OCI-LY1 (cell line): ENCODE results near the gene HPSE2.
"Not testable (repeated sequence)": the region's sequence is repeated elsewhere in the genome, so short reads cannot be mapped to it uniquely, and the experiment has no call there.

Source experiments
- H2AFZ ChIP-seq: fragments of 200-600 bp; sonication (generic), shearing (Covaris generic); 2 replicates; pipeline ENCODE4 v1.6.0; 2014; ENCODE audit warnings: antibody characterized with exemption, mild to moderate bottlenecking, low read length
- H3F3A ChIP-seq: fragments of 200-600 bp; sonication (generic), shearing (Covaris generic); 2 replicates; pipeline ENCODE4 v1.6.0; 2014; ENCODE audit warnings: mild to moderate bottlenecking, antibody characterized with exemption, low read length, moderate library complexity; ENCODE audit not compliant: insufficient read depth
- H3K27ac ChIP-seq: fragments of 200-600 bp; sonication (generic); 2 replicates; pipeline ENCODE4 v1.5.1; 2014; ENCODE audit warnings: low read length, mixed run types, mild to moderate bottlenecking, low read depth; ENCODE audit not compliant: poor library complexity, severe bottlenecking
- H3K27me3 ChIP-seq: fragments of 200-600 bp; sonication (generic); 2 replicates; pipeline ENCODE4 v1.6.0; 2014; ENCODE audit warnings: antibody characterized with exemption, mild to moderate bottlenecking, low read length, moderate library complexity; ENCODE audit not compliant: insufficient read depth
- H3K36me3 ChIP-seq: fragments of 200-600 bp; sonication (generic); 2 replicates; pipeline ENCODE4 v1.6.1; 2014; ENCODE audit warnings: mild to moderate bottlenecking, antibody characterized with exemption, low read length, moderate library complexity, mixed read lengths; ENCODE audit not compliant: insufficient read depth
- H3K4me1 ChIP-seq: fragments of 200-600 bp; sonication (generic); 2 replicates; pipeline ENCODE4 v1.5.1; 2014; ENCODE audit warnings: mild to moderate bottlenecking, low read length, moderate library complexity; ENCODE audit not compliant: insufficient read depth, severe bottlenecking
- H3K4me2 ChIP-seq: fragments of 200-600 bp; sonication (generic), shearing (Covaris generic); 2 replicates; pipeline ENCODE4 v1.6.1; 2014; ENCODE audit warnings: low read length
- H3K4me3 ChIP-seq: fragments of 200-600 bp; sonication (generic); 2 replicates; pipeline ENCODE4 v1.5.1; 2014; ENCODE audit warnings: low read length, low read depth, mild to moderate bottlenecking, mixed read lengths; ENCODE audit not compliant: poor library complexity, severe bottlenecking
- H3K79me2 ChIP-seq: fragments of 200-600 bp; shearing (Covaris generic); 2 replicates; pipeline ENCODE4 v1.6.1; 2016; ENCODE audit warnings: mixed run types, low read length, mixed read lengths; ENCODE audit not compliant: insufficient read depth
- H3K9ac ChIP-seq: fragments of 200-600 bp; sonication (generic), shearing (Covaris generic); 2 replicates; pipeline ENCODE4 v1.6.1; 2014; ENCODE audit warnings: mild to moderate bottlenecking, low read length, mixed read lengths
- H3K9me2 ChIP-seq: fragments of 200-600 bp; sonication (generic), shearing (Covaris generic); 2 replicates; pipeline ENCODE4 v1.6.1; 2014; ENCODE audit warnings: low read depth, mild to moderate bottlenecking, low read length, mixed read lengths
- H3K9me3 ChIP-seq: fragments of 200-600 bp; shearing (Covaris generic); 2 replicates; pipeline ENCODE4 v1.6.1; 2014; ENCODE audit warnings: low read length, mixed read lengths
- H4K20me1 ChIP-seq: fragments of 200-600 bp; sonication (generic), shearing (Covaris generic); 2 replicates; pipeline ENCODE4 v1.6.0; 2016; ENCODE audit warnings: mild to moderate bottlenecking, low read length; ENCODE audit not compliant: insufficient read depth
- CTCF ChIP-seq: fragments of 200-600 bp; sonication (generic), shearing (Covaris generic); IDR thresholded peaks from 2 replicates; pipeline ENCODE4 v1.5.1; 2017; ENCODE audit warnings: mild to moderate bottlenecking, antibody characterized with exemption, low read length, moderate library complexity, mixed read lengths
- EZH2 ChIP-seq: fragments of 200-600 bp; sonication (generic), shearing (Covaris generic); IDR thresholded peaks from 2 replicates; pipeline ENCODE4 v1.8.0; 2017; ENCODE audit warnings: borderline replicate concordance, mixed run types, mild to moderate bottlenecking, antibody characterized with exemption, low read length, moderate library complexity, mixed read lengths

Gene HPSE2

GRCh38 chr10:98511876-98512275 is 723.8 kb downstream of the HPSE2 start:
- TF ChIP-seq EZH2, result no peak
- no peaks in the 10 kb centered on the region for H3K9me3 ChIP-seq
- H3K4me2 ChIP-seq, result no peak overlapping the region
- no peaks in the 10 kb centered on the region for H3K36me3 ChIP-seq
- no peak overlapping the region for H3K27ac ChIP-seq
- no peaks in the 10 kb centered on the region for H3K27me3 ChIP-seq
- no peaks in the 10 kb centered on the region for H3K4me1 ChIP-seq
- H3K79me2 ChIP-seq, result no peaks in the 10 kb centered on the region
- no peaks in the 10 kb centered on the region for H4K20me1 ChIP-seq
- H3K4me3 ChIP-seq, result no peak overlapping the region
- no peaks in the 10 kb centered on the region for H3K9me2 ChIP-seq
- H3K9ac ChIP-seq, result no peak overlapping the region
- no peaks in the 10 kb centered on the region for H3F3A ChIP-seq
- no peak overlapping the region for H2AFZ ChIP-seq

- H3K27ac ChIP-seq, result no peak overlapping the region
- H3K9ac ChIP-seq, result no peak overlapping the region
- no peaks in the 10 kb centered on the region for H3K27me3 ChIP-seq
- H3K36me3 ChIP-seq, result no peaks in the 10 kb centered on the region
- H3K4me2 ChIP-seq, result no peak overlapping the region
- H3K4me3 ChIP-seq, result no peak overlapping the region
- H3F3A ChIP-seq, result no peaks in the 10 kb centered on the region
- H3K9me2 ChIP-seq, result no peaks in the 10 kb centered on the region
- TF ChIP-seq EZH2 (no peak), CTCF (no peak)
- no peaks in the 10 kb centered on the region for H4K20me1 ChIP-seq
- H3K9me3 ChIP-seq, result no peaks in the 10 kb centered on the region
- no peaks in the 10 kb centered on the region for H3K4me1 ChIP-seq
- no peaks in the 10 kb centered on the region for H3K79me2 ChIP-seq
- H2AFZ ChIP-seq, result no peak overlapping the region
These were observed 725.1 kb downstream of the HPSE2 start for GRCh38 chr10:98510412-98510995.

DNA sequence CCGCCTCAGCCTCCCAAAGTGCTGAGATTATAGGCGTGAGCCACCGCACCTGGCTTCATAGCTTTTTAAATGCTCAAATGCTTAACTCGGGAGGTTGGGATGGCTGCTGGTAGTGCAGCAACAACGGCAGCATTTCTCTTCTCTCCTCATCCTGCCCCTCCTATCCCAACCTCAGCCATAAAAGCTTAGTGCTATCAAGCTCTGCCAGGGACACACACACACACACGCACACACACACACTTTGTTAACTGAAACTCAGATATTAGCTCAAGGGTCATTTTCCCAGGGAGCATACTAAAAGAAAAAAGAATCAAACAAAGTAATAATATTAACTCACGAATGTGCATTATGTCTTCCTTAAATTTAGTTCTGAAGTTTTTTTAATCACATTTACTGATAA is 725.9 kb downstream of the HPSE2 start:
- no peak overlapping the region for H3K27ac ChIP-seq
- no peak for TF ChIP-seq CTCF
- TF ChIP-seq EZH2, result no peak
- H4K20me1 ChIP-seq, result no peaks in the 10 kb centered on the region
- H3K4me3 ChIP-seq, result no peak overlapping the region
- H3K36me3 ChIP-seq, result no peaks in the 10 kb centered on the region
- H3K9ac ChIP-seq, result no peak overlapping the region
- no peaks in the 10 kb centered on the region for H3K4me1 ChIP-seq
- H3K9me3 ChIP-seq, result no peaks in the 10 kb centered on the region
- no peak overlapping the region for H3K4me2 ChIP-seq
- H3K79me2 ChIP-seq, result no peaks in the 10 kb centered on the region
- no peak overlapping the region for H2AFZ ChIP-seq
- H3K27me3 ChIP-seq, result no peaks in the 10 kb centered on the region
- H3F3A ChIP-seq, result no peaks in the 10 kb centered on the region
- no peaks in the 10 kb centered on the region for H3K9me2 ChIP-seq

- H3K4me2 ChIP-seq, H3K9me2 ChIP-seq, H3K79me2 ChIP-seq, H2AFZ ChIP-seq, H3K9me3 ChIP-seq, H3F3A ChIP-seq, H3K9ac ChIP-seq, H3K36me3 ChIP-seq, H4K20me1 ChIP-seq, H3K4me1 ChIP-seq, H3K27ac ChIP-seq, H3K4me3 ChIP-seq, H3K27me3 ChIP-seq: not testable (repeated sequence)
These were observed 733.1 kb downstream of the HPSE2 start for GRCh38 chr10:98502535-98502934.
